Measurements from ENCODE around the gene KRT15.

KRT15 gene

GRCh38 chr17:41524261-41524660, 5.6 kb upstream of the KRT15 start:
- no peak for DNase-seq (ENCODE audit: low spot score)

GRCh38 chr17:41523787-41524186, 5.1 kb upstream of the KRT15 start:
- DNase-seq (ENCODE audit: low spot score), result no peak

- no peak for DNase-seq (ENCODE audit: low spot score)
These were observed 4.5 kb upstream of the KRT15 start for GRCh38 chr17:41523225-41523593.

GRCh38 chr17:41522301-41523224, 3.9 kb upstream of the KRT15 start:
- DNase-seq (ENCODE audit: low spot score), result no peak

GRCh38 chr17:41521574-41522261, 3.0 kb upstream of the KRT15 start:
- peak; percentile 95 for DNase-seq (ENCODE audit: low spot score)

- DNase-seq (ENCODE audit: low spot score), result no peak
These were observed 2.3 kb upstream of the KRT15 start for GRCh38 chr17:41520821-41521521.

GRCh38 chr17:41519501-41520224, 973 bp upstream of the KRT15 start:
- DNase-seq (ENCODE audit: low spot score), result no peak

- DNase-seq (ENCODE audit: low spot score), result no peak
These were observed 659 bp downstream of the KRT15 start for GRCh38 chr17:41518031-41518430.

- DNase-seq (ENCODE audit: low spot score), result no peak
These were observed 1.8 kb downstream of the KRT15 start for GRCh38 chr17:41516830-41517283.

GRCh38 chr17:41516147-41516829, 2.4 kb downstream of the KRT15 start:
- DNase-seq (ENCODE audit: low spot score), result no peak

- DNase-seq (ENCODE audit: low spot score), result no peak
These were observed 5.5 kb downstream of the KRT15 start for GRCh38 chr17:41513168-41513547.

GRCh38 chr17:41512546-41513167, 6.0 kb downstream of the KRT15 start:
- no peak for DNase-seq (ENCODE audit: low spot score)

GRCh38 chr17:41511716-41512115, 7.0 kb downstream of the KRT15 start:
- DNase-seq (ENCODE audit: low spot score), result no peak

- DNase-seq (ENCODE audit: low spot score), result no peak
These were observed 7.6 kb downstream of the KRT15 start for GRCh38 chr17:41511116-41511515.

- no peak for DNase-seq (ENCODE audit: low spot score)
These were observed 8.2 kb downstream of the KRT15 start for GRCh38 chr17:41510251-41511065.

- no peak for DNase-seq (ENCODE audit: low spot score)
These were observed 11.3 kb downstream of the KRT15 start for GRCh38 chr17:41507315-41507880.

GRCh38 chr17:41505809-41506767, 12.6 kb downstream of the KRT15 start:
- DNase-seq (ENCODE audit: low spot score), result no peak

- DNase-seq (ENCODE audit: low spot score), result no peak
These were observed 13.5 kb downstream of the KRT15 start, which contains the start of gene KRT13 for GRCh38 chr17:41505007-41505808. Gene KRT13 (minus strand): TSS chr17:41505612. CDS start chr17:41505550, 62 bp downstream.

Data from kidney capillary endothelial cell (primary cell).